ENCODE data around the gene BANF1.

- no peak for TF ChIP-seq CTCF (IDR thresholded peaks at IDR 0.05)
- no peak for TF ChIP-seq POLR2A (IDR thresholded peaks at IDR 0.05)
These were observed 18.7 kb upstream of the BANF1 start for GRCh38 chr11:65983589-65983987.

Data from uterus (tissue), 2 donors.